IgD-negative memory B cell (primary cell): ENCODE data around the gene JAG2. TPM values are rescaled to one million over a fixed set of nuclear protein-coding genes. Genes with fewer than 3 reads are reported as not detected.
A peak's percentile ranks its signal among the peaks of the same experiment; 100 is the strongest.

Experiments used
- H3K27ac Mint-ChIP-seq, 3 donors: one replicate each; pipeline ENCODE4 v1.8.0; 2020 to 2022; ENCODE audit warnings: mild to moderate bottlenecking in 3 of 3, mixed read lengths in 3 of 3, moderate library complexity in 1 of 3
- H3K27me3 Mint-ChIP-seq: one replicate; pipeline ENCODE4 v1.8.0; 2021; ENCODE audit warnings: mixed read lengths
- H3K36me3 Mint-ChIP-seq: one replicate; pipeline ENCODE4 v1.8.0; 2020; ENCODE audit warnings: mild to moderate bottlenecking, mixed read lengths
- H3K4me1 Mint-ChIP-seq, 3 donors: one replicate each; pipeline ENCODE4 v1.8.0; 2020 to 2022; ENCODE audit warnings: mixed read lengths in 3 of 3, mild to moderate bottlenecking in 1 of 3
- H3K4me3 Mint-ChIP-seq, 4 donors: one replicate each; pipeline ENCODE4 v1.8.0; 2020 to 2022; ENCODE audit warnings: mild to moderate bottlenecking in 4 of 4, mixed read lengths in 4 of 4, moderate library complexity in 3 of 4
- H3K9me3 Mint-ChIP-seq, 3 donors: one replicate each; pipeline ENCODE4 v1.8.0; 2020 to 2021; ENCODE audit warnings: mixed read lengths in 3 of 3, mild to moderate bottlenecking in 1 of 3
- polyA plus RNA-seq: library from polyadenylated mRNA; unstranded; fragments of 300-500 nt; fragmentation: Illumina TruSeq; gene quantifications from one replicate; pipeline ENCODE4 v1.2.3, GENCODE V29; 2021

The JAG2 gene
- polyA plus RNA-seq, 1 donor from 2014 or later, result not detected

DNA sequence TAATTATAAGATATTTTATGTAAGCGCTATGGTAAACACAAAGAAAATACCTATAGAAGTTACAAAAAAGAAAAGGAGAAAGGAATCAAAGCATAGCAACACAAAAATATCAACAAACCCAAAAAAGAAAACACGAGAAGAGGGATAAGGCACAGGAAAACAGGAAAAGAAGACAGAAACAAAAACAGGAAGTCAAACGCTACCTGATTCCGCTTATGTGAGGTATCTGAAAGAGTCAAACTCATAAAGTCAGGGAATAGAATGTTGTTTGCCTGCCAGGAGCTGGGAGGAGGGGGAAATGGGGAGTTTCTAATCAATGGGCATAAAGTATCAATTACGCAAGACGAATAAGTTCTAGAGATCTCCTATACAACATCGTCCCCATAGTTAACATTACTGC is 63.4 kb downstream of the JAG2 start:
- Mint-ChIP-seq H3K36me3 (no peaks in the 10 kb centered on the region), H3K27me3 (peaks cover 36% of the 10 kb centered on the region), H3K4me3 (no peak overlapping the region), H3K27ac (no peak overlapping the region), H3K9me3 (peaks cover 0 to 8% (median 0%) of the 10 kb centered on the region in 3 donors), H3K4me1 (peaks cover 0 to 6% (median 3%) of the 10 kb centered on the region in 3 donors)

DNA sequence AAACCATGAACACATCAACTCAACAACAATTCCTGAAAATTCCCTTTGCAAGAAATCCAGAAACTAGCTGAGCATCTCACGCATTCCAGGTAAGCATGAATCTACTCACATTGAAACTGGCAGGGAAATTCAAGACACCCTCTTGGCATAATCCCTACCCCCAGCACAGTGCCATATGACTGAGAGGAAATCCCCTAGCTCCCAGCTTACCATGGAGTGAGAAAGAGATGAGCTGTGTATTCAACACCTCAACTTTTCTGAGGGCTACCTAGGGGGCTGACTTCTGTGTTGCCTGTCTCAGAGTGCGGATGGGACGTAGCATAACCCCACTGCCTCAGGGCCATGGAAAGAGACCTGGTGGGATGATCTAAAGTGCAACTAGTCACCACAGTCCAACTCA is 65.7 kb downstream of the JAG2 start:
- H3K27me3 Mint-ChIP-seq, result peaks cover 38% of the 10 kb centered on the region
- peaks cover 0 to 11% (median 2%) of the 10 kb centered on the region in 3 donors for H3K9me3 Mint-ChIP-seq
- peaks cover 0 to 6% (median 3%) of the 10 kb centered on the region in 3 donors for H3K4me1 Mint-ChIP-seq
- no peak overlapping the region for H3K27ac Mint-ChIP-seq
- no peak overlapping the region for H3K4me3 Mint-ChIP-seq
- H3K36me3 Mint-ChIP-seq, result peaks cover 1% of the 10 kb centered on the region

- Mint-ChIP-seq H3K9me3 (peaks cover 0 to 11% (median 2%) of the 10 kb centered on the region in 3 donors), H3K36me3 (peaks cover 1% of the 10 kb centered on the region), H3K4me3 (no peak overlapping the region), H3K27ac (no peak overlapping the region), H3K27me3 (peaks cover 38% of the 10 kb centered on the region), H3K4me1 (peaks cover 0 to 6% (median 3%) of the 10 kb centered on the region in 3 donors)
These were observed 66.2 kb downstream of the JAG2 start for GRCh38 chr14:105102361-105102870.

DNA sequence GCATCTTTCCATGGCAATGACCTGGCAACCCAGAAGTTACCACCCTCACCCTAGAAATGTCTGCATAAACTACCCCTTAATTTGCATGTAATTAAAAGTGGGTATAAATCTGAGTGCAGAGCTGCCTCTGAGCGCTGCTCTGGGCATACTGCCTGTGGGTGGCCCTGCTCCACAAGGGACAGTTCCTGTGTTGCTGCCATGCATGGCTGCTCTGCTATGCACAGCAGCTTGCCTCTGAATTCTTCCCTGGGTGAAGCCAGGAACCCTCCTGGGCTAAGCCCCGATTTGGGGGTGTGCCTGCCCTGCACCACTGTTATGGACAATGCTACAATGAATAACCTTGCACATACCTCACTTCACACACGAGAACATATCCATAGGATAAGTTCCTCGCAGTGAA is 67.7 kb downstream of the JAG2 start:
- no peak overlapping the region for H3K4me3 Mint-ChIP-seq
- H3K4me1 Mint-ChIP-seq, result peaks cover 0 to 6% (median 3%) of the 10 kb centered on the region in 3 donors
- peaks cover 36% of the 10 kb centered on the region for H3K27me3 Mint-ChIP-seq
- H3K27ac Mint-ChIP-seq, result no peak overlapping the region
- H3K9me3 Mint-ChIP-seq, result peaks cover 0 to 11% (median 2%) of the 10 kb centered on the region in 3 donors
- peaks cover 1% of the 10 kb centered on the region for H3K36me3 Mint-ChIP-seq

DNA sequence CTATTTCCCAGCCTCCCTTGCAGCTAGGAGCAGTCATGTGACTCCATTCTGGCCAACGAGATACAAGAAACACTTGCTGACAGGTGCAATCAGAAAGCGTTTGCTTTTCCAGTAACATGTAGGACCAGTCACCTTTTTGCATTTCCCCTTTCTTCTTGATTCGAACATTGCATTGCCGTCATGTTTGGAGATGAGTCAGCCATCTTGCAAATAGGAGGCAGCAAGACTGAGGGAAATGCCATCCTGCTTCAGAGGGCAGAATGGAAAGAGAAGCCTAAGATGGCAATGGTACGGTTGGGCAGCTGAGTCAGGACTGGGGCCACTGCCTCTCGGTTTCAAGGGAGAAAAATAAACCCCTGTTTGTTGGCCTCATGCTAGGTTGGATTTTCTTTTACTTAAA is 68.8 kb downstream of the JAG2 start:
- Mint-ChIP-seq H3K27me3 (peaks cover 32% of the 10 kb centered on the region), H3K36me3 (peaks cover 1% of the 10 kb centered on the region), H3K9me3 (peaks cover 0 to 11% (median 2%) of the 10 kb centered on the region in 3 donors), H3K4me1 (peaks cover 0 to 3% (median 0%) of the 10 kb centered on the region in 3 donors), H3K27ac (peak overlapping the region in 1 of 3 donors; percentile 40), H3K4me3 (peak overlapping the region in 1 of 4 donors; percentile 73)

DNA sequence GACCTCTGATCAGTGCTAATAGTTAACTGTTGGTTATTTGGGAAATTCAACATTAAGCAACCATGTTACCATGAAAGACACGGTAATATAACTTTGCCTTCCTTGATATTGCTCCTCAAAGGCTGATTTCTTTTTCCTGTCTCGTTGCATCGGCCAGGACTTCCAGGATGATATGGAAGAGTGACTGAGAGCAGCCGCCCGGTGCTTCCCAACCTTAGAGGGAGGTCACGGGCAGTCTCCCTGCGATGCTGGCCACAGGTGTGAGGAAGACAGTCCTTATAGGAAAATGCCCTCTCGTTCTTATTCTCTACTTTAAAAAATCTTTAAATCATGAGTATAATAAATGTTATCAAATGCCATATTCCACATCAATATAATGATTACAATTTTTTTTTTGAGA is 70.3 kb downstream of the JAG2 start:
- Mint-ChIP-seq H3K9me3 (peaks cover 0 to 3% (median 2%) of the 10 kb centered on the region in 3 donors), H3K4me1 (peaks cover 0 to 7% (median 4%) of the 10 kb centered on the region in 3 donors), H3K27me3 (peaks cover 23% of the 10 kb centered on the region), H3K27ac (no peak overlapping the region), H3K4me3 (peak overlapping the region in 1 of 4 donors; percentile 76), H3K36me3 (peaks cover 1% of the 10 kb centered on the region)

DNA sequence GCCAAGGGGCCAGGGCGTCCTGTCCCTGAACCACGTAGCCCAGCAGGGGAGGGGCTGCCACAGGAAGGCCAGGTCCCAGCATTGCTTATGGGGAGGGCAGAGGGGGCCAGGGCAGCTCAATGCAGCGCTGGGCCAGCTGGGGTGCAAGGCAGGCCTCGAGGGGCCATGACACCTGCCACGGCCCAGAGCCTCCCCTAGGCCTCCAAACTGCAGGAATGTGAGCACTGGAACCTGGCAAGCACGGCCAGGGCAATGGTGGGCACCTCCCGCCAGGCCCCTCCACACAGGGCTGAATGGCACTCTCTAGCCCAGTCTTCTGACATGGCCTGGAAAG is 70.8 kb downstream of the JAG2 start:
- peaks cover 22% of the 10 kb centered on the region for H3K27me3 Mint-ChIP-seq
- peak overlapping the region in 1 of 4 donors; percentile 76 for H3K4me3 Mint-ChIP-seq
- H3K36me3 Mint-ChIP-seq, result peaks cover 1% of the 10 kb centered on the region
- peaks cover 0 to 7% (median 4%) of the 10 kb centered on the region in 3 donors for H3K4me1 Mint-ChIP-seq
- H3K27ac Mint-ChIP-seq, result no peak overlapping the region
- peaks cover 0 to 3% (median 2%) of the 10 kb centered on the region in 3 donors for H3K9me3 Mint-ChIP-seq

GRCh38 chr14:105096206-105096875 is 72.2 kb downstream of the JAG2 start:
- Mint-ChIP-seq H3K36me3 (peaks cover 1% of the 10 kb centered on the region), H3K4me3 (peak overlapping the region in 1 of 4 donors; percentile 78), H3K27me3 (peaks cover 12% of the 10 kb centered on the region), H3K9me3 (peaks cover 0 to 3% (median 2%) of the 10 kb centered on the region in 3 donors), H3K27ac (peak overlapping the region in 1 of 3 donors; percentile 76), H3K4me1 (peaks cover 0 to 7% (median 4%) of the 10 kb centered on the region in 3 donors)

DNA sequence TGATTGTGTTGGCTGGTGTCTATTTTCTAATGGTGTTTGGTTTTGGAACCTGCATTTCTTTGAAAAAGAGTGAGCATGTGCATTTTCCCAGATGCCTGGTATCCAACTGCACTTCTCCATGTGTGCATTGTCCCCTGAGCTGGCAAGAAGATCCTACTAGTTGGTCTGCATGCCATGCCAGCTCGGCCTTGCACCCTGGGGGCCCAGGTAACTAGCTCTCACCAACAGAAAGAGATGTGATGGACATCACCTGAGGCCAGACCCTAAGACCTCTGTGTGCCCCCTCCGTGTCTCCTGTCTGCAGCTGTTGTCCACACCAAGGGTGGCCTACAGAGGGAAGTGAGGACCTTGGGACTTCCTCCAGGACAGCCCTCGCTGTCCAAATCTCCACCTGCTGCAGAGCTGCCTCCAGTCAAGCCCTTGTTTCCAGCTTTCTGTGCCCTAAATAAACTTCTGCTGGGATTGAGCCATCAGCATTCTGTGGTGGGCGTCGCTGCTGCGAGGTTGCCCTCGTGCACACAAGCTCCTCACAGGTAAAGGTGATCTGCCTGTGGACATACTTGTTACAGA is 73.3 kb downstream of the JAG2 start:
- Mint-ChIP-seq H3K27me3 (peaks cover 2% of the 10 kb centered on the region), H3K4me1 (peaks cover 0 to 4% (median 4%) of the 10 kb centered on the region in 3 donors), H3K4me3 (peak overlapping the region in 2 of 4 donors; percentile 57 to 73), H3K9me3 (peaks cover 0 to 3% (median 2%) of the 10 kb centered on the region in 3 donors), H3K27ac (no peak overlapping the region), H3K36me3 (peaks cover 1% of the 10 kb centered on the region)

DNA sequence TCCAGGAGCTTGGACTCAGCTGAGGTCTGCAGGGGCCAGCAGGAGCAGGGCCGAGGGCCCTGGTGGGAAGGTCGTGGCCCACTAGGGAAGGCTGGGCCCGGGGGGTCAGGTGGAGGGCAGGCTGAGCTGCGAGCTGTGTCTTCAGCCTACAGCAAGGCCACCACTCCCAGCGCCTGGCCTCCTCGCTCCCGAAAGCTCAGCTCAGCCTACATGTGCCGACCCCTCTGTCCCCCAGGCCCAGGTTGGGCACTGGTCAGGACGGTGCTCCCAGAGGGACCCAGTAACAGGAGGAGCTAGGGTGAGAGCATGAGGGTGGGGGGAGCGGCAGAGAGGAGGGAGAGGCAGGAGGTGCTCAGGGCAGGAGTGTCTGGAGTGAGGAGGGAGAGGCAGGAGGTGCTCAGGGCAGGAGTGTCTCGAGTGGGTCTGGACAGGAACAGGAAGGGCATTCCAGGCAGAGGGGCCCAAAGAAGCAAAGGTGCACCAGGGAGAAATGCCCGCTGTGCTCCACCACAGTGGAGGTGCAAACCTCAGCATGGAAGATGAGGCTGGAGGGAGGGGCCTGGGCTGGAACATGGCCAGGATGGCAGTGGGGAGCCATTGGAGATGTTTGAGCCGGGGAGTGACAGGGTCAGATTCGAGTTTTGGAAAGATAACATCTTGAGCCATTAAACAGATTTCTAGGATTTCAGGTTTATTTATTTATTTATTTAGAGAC is 74.2 kb downstream of the JAG2 start:
- Mint-ChIP-seq H3K36me3 (peaks cover 1% of the 10 kb centered on the region), H3K4me1 (peaks cover 0 to 4% (median 4%) of the 10 kb centered on the region in 3 donors), H3K27ac (no peak overlapping the region), H3K27me3 (peaks cover 2% of the 10 kb centered on the region), H3K9me3 (peaks cover 0 to 3% (median 2%) of the 10 kb centered on the region in 3 donors), H3K4me3 (peak overlapping the region; percentile 73 to 90 (median 84))

DNA sequence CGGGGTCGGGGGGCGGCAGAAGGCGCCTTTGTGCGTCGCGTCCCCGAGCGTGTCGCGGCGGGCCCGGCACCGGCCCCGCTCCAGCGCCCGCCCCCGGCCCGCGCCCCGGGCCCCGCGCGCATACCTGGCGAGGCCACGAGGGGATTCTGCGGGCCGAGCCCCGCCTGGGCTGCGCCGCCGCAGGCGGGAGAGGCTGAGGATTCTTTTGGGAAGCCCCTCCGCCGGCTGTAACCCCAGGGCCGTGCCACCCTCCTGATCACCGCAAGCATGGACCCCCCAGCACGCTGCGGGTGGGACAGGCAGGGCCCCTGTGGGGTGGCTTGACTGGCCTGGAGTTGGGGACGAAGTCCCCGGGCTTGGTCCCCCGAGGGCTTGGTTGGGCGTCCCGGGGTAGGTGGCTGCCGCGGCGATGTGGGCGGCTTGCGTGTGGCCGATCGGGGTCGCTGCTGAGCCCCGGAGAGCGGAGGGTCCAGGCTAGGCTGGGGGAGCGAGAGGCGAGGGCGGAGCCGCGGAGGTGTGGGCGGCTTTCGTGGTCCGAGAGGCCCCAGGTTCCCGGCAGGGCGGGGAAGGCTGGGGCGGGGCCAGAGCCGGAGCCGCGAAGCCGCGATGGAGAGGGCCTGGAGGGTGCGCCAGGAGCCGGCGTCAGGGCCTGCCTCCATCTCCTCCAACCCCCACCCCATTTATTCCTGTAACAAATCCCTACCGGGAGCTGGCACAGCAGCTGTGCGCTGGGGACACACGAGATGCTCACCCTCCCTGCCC is 75.0 kb downstream of the JAG2 start:
- H3K36me3 Mint-ChIP-seq, result no peaks in the 10 kb centered on the region
- H3K4me3 Mint-ChIP-seq, result peak overlapping the region; percentile 70 to 90 (median 84)
- no peak overlapping the region for H3K27ac Mint-ChIP-seq
- H3K9me3 Mint-ChIP-seq, result no peaks in the 10 kb centered on the region
- no peaks in the 10 kb centered on the region for H3K27me3 Mint-ChIP-seq
- peaks cover 0 to 4% (median 4%) of the 10 kb centered on the region in 3 donors for H3K4me1 Mint-ChIP-seq

DNA sequence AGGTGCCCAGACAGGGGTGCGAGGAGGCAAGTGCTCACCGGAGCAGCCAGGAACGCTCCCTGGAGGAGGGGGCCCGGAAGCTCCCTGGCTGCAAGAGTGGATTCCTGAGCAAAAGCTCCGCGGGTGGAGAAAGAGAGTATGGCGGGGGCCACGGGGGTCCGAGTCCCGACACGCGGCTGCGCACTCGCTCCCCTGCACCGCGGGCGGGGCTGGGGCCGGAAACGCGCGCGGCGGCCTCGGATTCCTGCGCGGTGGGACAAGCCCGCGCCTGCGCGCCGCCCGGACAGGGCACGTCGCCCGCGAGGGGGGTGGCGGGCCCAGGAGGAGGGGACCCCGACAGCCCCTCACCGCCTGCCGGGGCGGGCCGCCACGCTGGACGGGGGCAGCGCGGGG is 75.5 kb downstream of the JAG2 start:
- Mint-ChIP-seq H3K9me3 (no peaks in the 10 kb centered on the region), H3K36me3 (no peaks in the 10 kb centered on the region), H3K4me3 (peak overlapping the region; percentile 55 to 94 (median 86)), H3K27me3 (peaks cover 2% of the 10 kb centered on the region), H3K27ac (peak overlapping the region in 1 of 3 donors; percentile 59), H3K4me1 (peaks cover 0 to 6% (median 4%) of the 10 kb centered on the region in 3 donors)

DNA sequence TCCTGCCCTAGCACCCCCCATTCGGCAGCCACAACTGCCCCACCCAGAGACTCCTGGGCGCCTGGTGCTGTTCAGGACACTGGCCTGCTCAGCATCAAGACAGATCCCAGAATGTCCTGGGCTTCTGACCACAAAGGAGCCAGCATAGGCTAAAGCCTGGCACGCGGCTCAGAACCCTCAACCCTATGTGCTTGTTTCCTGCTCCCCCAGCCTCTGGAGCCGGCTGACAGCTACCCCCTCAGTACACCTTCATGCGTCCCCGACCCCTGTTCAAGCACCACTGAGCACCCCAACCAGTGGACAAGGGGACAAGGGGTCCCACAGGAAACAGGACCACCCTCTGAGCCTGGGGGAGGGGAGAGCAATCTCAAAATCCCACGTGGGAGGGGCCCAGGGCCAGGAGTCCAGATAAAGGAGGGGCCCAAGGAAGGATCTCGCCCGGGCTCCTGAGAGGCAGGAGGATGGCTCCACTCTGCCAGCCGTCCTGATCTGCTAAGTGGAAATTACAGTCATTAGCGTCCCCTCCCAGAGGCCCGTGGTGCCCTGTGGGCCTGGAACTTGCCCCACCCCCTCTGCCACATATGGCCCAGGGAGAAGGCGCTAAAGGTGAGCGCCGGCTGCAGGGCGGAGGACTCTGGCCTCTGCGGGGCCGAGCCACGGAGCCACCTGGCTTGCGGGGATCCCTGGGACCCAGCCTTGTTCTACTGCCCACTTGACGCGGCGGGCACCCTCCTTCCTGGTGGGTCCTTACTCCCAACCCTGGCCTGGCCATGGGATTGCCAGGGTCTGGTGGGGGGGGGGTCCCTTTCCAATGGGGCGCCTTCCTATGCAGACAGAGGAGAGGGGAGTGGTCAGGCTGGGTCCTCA is 76.2 kb downstream of the JAG2 start:
- peak overlapping the region; percentile 55 to 94 (median 86) for H3K4me3 Mint-ChIP-seq
- H3K9me3 Mint-ChIP-seq, result no peaks in the 10 kb centered on the region
- peaks cover 0 to 6% (median 4%) of the 10 kb centered on the region in 3 donors for H3K4me1 Mint-ChIP-seq
- no peaks in the 10 kb centered on the region for H3K36me3 Mint-ChIP-seq
- peaks cover 4% of the 10 kb centered on the region for H3K27me3 Mint-ChIP-seq
- H3K27ac Mint-ChIP-seq, result peak overlapping the region in 2 of 3 donors; percentile 56 to 59
